ENCODE data around the gene MYBPC1. TPM values are rescaled to one million over a fixed set of nuclear protein-coding genes. Genes with fewer than 3 reads are reported as not detected.

Gene MYBPC1
- total and polyA plus RNA-seq, 5 donors from 2014 or later: not detected

DNA sequence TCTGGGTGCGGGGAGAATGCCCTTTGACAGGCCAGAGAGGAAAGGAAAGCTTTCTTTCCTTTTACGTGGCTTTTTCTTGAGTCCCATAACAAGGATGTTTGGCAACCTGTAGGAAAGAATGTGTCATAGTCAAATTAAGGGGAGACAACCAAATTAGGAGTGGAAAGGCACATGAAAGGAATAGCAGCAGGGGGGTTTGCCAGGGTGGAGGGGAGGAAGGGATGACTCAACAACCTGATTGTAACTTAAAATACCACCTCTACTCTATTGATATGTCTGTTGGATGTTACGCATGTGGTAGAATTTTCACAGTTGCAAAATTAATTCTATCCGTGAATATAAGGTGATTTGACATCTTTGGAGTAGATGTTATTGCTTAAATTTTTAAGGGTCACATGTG is 28.5 kb upstream of the MYBPC1 start:
- ATAC-seq (ENCODE audit: low read depth in 2 of 2): no peak

DNA sequence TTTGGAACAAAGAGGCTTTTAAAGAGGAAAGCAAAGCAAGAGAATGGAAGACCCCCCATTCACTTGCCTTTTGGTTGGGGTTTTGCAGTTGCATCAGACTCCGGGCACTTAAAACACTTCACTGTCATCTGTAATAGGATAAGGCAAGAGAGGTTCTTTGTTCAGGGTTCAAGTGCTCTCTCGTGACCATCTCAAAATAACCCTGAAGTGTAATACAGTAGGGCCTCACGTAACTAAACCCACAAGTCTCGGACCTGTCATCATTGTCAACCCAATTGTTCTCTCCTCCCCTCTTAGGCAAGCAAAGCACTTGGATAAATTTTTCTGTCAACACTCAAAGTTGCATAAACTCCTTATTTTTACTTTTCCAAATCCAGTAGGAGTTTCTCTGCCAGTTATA is 26.9 kb upstream of the MYBPC1 start:
- Mint-ChIP-seq H3K4me3 (no peak overlapping the region), H3K4me1 (peaks cover 0 to 6% (median 1%) of the 10 kb centered on the region in 4 donors), H3K27ac (no peak overlapping the region), H3K36me3 (no peaks in the 10 kb centered on the region), H3K27me3 (no peaks in the 10 kb centered on the region), H3K9me3 (peaks cover 0 to 4% (median 0%) of the 10 kb centered on the region in 7 donors)
- Histone ChIP-seq H3K9me3 (ENCODE audit: control insufficient read depth in 2 of 2, low read length in 2 of 2) (no peaks in the 10 kb centered on the region), H3K27me3 (ENCODE audit: control insufficient read depth, insufficient read depth, low read length) (peaks cover 2% of the 10 kb centered on the region), H3K4me1 (ENCODE audit: control insufficient read depth, insufficient read depth, low read length, poor library complexity, severe bottlenecking) (no peaks in the 10 kb centered on the region), H3K27ac (ENCODE audit: insufficient read depth, low read length, poor library complexity, severe bottlenecking) (no peak overlapping the region), H3K4me3 (ENCODE audit: low read depth, low read length) (no peak overlapping the region), H3K36me3 (ENCODE audit: control insufficient read depth, insufficient read depth, low read length) (no peaks in the 10 kb centered on the region)
- DNase-seq: no peak
- no peak for ATAC-seq (ENCODE audit: low read depth in 2 of 2)

More for the DNA sequence above, 28.5 kb upstream of the MYBPC1 start:
- Mint-ChIP-seq H3K27me3 (no peaks in the 10 kb centered on the region), H3K9me3 (peaks cover 0 to 7% (median 0%) of the 10 kb centered on the region in 7 donors), H3K36me3 (no peaks in the 10 kb centered on the region), H3K4me3 (no peak overlapping the region), H3K4me1 (peaks cover 0 to 6% (median 1%) of the 10 kb centered on the region in 4 donors), H3K27ac (no peak overlapping the region)
- H3K27me3 ChIP-seq (ENCODE audit: control insufficient read depth, insufficient read depth, low read length): peaks cover 2% of the 10 kb centered on the region
- H3K36me3 ChIP-seq (ENCODE audit: control insufficient read depth, insufficient read depth, low read length): no peaks in the 10 kb centered on the region
- no peak overlapping the region for H3K4me3 ChIP-seq (ENCODE audit: low read depth, low read length)
- no peak overlapping the region for H3K27ac ChIP-seq (ENCODE audit: insufficient read depth, low read length, poor library complexity, severe bottlenecking)
- H3K4me1 ChIP-seq (ENCODE audit: control insufficient read depth, insufficient read depth, low read length, poor library complexity, severe bottlenecking): no peaks in the 10 kb centered on the region
- DNase-seq: no peak
- no peaks in the 10 kb centered on the region for H3K9me3 ChIP-seq (ENCODE audit: control insufficient read depth in 2 of 2, low read length in 2 of 2)

DNA sequence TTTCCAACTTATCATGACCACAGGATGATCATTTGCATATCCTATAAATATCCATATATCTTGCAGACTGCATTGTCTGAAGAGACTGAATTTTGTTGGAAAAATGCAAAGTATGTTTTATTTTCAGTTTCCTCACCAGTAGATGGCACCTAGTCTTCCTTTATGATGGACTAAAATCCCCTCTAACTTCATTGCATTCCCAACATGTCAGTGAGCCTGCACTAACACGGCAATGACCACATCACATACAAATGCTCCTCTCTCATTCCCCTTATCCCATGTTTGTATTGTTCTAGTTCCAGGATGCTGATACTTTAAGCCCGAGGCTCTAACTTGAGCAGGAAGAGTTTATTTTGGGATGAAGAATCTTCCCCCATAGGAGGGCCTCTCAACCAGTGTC is 24.7 kb upstream of the MYBPC1 start:
- Histone ChIP-seq H3K4me3 (ENCODE audit: low read depth, low read length) (no peak overlapping the region), H3K4me1 (ENCODE audit: control insufficient read depth, insufficient read depth, low read length, poor library complexity, severe bottlenecking) (no peaks in the 10 kb centered on the region), H3K27me3 (ENCODE audit: control insufficient read depth, insufficient read depth, low read length) (peaks cover 2% of the 10 kb centered on the region), H3K36me3 (ENCODE audit: control insufficient read depth, insufficient read depth, low read length) (no peaks in the 10 kb centered on the region), H3K27ac (ENCODE audit: insufficient read depth, low read length, poor library complexity, severe bottlenecking) (no peak overlapping the region), H3K9me3 (ENCODE audit: control insufficient read depth in 2 of 2, low read length in 2 of 2) (no peaks in the 10 kb centered on the region)
- peaks cover 0 to 2% (median 0%) of the 10 kb centered on the region in 7 donors for H3K9me3 Mint-ChIP-seq
- no peaks in the 10 kb centered on the region for H3K36me3 Mint-ChIP-seq
- H3K27me3 Mint-ChIP-seq: no peaks in the 10 kb centered on the region
- H3K4me3 Mint-ChIP-seq: no peak overlapping the region
- DNase-seq: no peak
- H3K4me1 Mint-ChIP-seq: peaks cover 0 to 6% (median 1%) of the 10 kb centered on the region in 4 donors
- ATAC-seq (ENCODE audit: low read depth in 2 of 2): no peak
- no peak overlapping the region for H3K27ac Mint-ChIP-seq

DNA sequence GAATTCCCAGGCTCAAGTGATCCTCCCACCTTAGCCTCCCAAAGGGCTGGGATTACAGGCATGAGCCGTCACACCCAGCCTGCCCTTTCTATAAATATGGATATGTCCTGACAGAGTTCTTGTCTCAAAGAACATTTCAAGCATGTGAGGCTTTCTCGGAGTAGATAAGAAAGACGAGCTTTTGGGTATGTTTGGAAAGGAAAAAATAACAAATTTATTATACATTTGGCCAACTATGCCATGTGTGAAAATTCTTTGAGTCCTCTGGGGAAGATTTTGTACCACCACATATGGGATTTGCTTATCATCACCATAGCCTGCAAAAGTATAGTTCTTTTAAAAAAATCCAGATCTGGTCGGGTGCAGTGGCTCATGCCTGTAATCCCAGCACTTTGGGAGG is 23.7 kb upstream of the MYBPC1 start:
- Histone ChIP-seq H3K27me3 (ENCODE audit: control insufficient read depth, insufficient read depth, low read length) (peaks cover 2% of the 10 kb centered on the region), H3K4me1 (ENCODE audit: control insufficient read depth, insufficient read depth, low read length, poor library complexity, severe bottlenecking) (no peaks in the 10 kb centered on the region), H3K27ac (ENCODE audit: insufficient read depth, low read length, poor library complexity, severe bottlenecking) (no peak overlapping the region), H3K9me3 (ENCODE audit: control insufficient read depth in 2 of 2, low read length in 2 of 2) (no peaks in the 10 kb centered on the region), H3K36me3 (ENCODE audit: control insufficient read depth, insufficient read depth, low read length) (no peaks in the 10 kb centered on the region), H3K4me3 (ENCODE audit: low read depth, low read length) (no peak overlapping the region)
- Mint-ChIP-seq H3K4me3 (no peak overlapping the region), H3K27me3 (no peaks in the 10 kb centered on the region), H3K9me3 (peaks cover 0 to under 1% (median 0%) of the 10 kb centered on the region in 7 donors), H3K36me3 (no peaks in the 10 kb centered on the region), H3K4me1 (peaks cover 0 to 5% (median 1%) of the 10 kb centered on the region in 4 donors), H3K27ac (no peak overlapping the region)
- ATAC-seq (ENCODE audit: low read depth in 2 of 2): no peak
- DNase-seq: no peak

DNA sequence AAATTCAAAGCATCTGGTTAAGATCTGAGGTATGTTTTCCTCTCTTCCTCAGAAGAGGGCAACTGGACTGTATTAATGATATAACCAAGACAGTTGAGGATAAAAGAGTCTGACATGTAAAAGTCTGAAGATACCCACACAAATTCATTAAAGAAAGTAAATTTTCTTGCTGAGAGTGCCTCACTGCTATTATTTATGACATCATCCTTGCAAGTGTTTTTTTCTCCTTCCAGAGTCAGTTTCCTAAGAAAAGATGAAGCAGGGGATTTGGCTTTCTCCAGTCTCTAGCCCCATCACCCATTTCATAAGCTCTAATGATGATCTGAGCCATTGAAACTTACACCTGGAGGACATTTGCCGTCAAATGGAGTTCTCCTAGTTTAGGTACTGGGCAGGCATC is 21.0 kb upstream of the MYBPC1 start:
- ATAC-seq (ENCODE audit: low read depth in 2 of 2) (no peak), DNase-seq (no peak)
- no peak overlapping the region for H3K27ac ChIP-seq (ENCODE audit: insufficient read depth, low read length, poor library complexity, severe bottlenecking)
- Mint-ChIP-seq H3K4me1 (peaks cover 0 to 3% (median 1%) of the 10 kb centered on the region in 4 donors), H3K27me3 (no peaks in the 10 kb centered on the region), H3K4me3 (no peak overlapping the region), H3K36me3 (no peaks in the 10 kb centered on the region), H3K27ac (no peak overlapping the region), H3K9me3 (no peaks in the 10 kb centered on the region)
- no peaks in the 10 kb centered on the region for H3K27me3 ChIP-seq (ENCODE audit: control insufficient read depth, insufficient read depth, low read length)
- H3K4me1 ChIP-seq (ENCODE audit: control insufficient read depth, insufficient read depth, low read length, poor library complexity, severe bottlenecking): no peaks in the 10 kb centered on the region
- H3K4me3 ChIP-seq (ENCODE audit: low read depth, low read length): no peak overlapping the region
- H3K9me3 ChIP-seq (ENCODE audit: control insufficient read depth in 2 of 2, low read length in 2 of 2): no peaks in the 10 kb centered on the region
- H3K36me3 ChIP-seq (ENCODE audit: control insufficient read depth, insufficient read depth, low read length): no peaks in the 10 kb centered on the region

DNA sequence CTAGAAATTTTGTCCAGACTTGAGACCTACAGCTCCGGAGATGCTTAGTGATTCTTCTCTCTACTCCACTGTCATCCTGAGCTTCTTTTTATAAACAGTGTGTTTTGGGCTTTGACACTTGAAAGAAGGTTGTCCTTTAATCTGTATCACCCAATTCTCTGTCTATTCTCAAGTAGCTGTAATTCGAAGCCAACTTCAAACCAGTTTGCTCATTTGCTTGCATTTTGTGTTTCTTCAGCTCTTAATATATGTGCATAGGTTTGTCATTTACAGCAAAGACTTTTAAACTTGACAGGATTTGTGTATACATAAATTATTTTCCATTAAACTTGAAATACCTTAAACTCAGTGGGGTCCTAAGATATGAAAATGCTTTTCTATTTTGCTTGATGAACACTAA is 16.4 kb upstream of the MYBPC1 start:
- no peak overlapping the region for H3K4me3 Mint-ChIP-seq
- no peak overlapping the region for H3K27ac Mint-ChIP-seq
- no peaks in the 10 kb centered on the region for H3K4me1 Mint-ChIP-seq
- H3K9me3 Mint-ChIP-seq: peaks cover 0 to 1% (median 0%) of the 10 kb centered on the region in 7 donors
- Histone ChIP-seq H3K27me3 (ENCODE audit: control insufficient read depth, insufficient read depth, low read length) (no peaks in the 10 kb centered on the region), H3K36me3 (ENCODE audit: control insufficient read depth, insufficient read depth, low read length) (no peaks in the 10 kb centered on the region), H3K4me3 (ENCODE audit: low read depth, low read length) (no peak overlapping the region), H3K27ac (ENCODE audit: insufficient read depth, low read length, poor library complexity, severe bottlenecking) (no peak overlapping the region), H3K4me1 (ENCODE audit: control insufficient read depth, insufficient read depth, low read length, poor library complexity, severe bottlenecking) (no peaks in the 10 kb centered on the region), H3K9me3 (ENCODE audit: control insufficient read depth in 2 of 2, low read length in 2 of 2) (no peaks in the 10 kb centered on the region)
- ATAC-seq (ENCODE audit: low read depth in 2 of 2): no peak
- no peak for DNase-seq
- no peaks in the 10 kb centered on the region for H3K27me3 Mint-ChIP-seq
- no peaks in the 10 kb centered on the region for H3K36me3 Mint-ChIP-seq

DNA sequence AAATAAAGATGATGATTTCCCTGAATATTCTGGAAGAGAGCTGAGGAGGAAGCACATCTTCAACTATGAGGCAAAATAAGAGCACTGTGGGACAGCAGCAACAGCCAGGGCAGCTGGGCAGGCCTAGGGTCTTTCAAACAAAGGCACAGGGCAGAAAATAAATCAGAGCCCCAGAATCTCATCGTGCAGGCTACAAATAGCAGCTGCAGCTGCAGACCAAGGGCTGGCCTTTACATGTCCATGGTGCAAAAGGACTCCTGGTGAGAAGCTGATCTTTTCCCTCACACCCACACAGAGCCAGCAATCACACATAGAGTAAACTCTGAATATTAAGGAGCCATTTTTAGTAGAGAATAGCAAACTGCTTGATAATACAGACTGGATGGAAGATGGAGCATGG is 13.6 kb upstream of the MYBPC1 start:
- Histone ChIP-seq H3K4me3 (ENCODE audit: low read depth, low read length) (no peak overlapping the region), H3K27ac (ENCODE audit: insufficient read depth, low read length, poor library complexity, severe bottlenecking) (no peak overlapping the region), H3K4me1 (ENCODE audit: control insufficient read depth, insufficient read depth, low read length, poor library complexity, severe bottlenecking) (no peaks in the 10 kb centered on the region), H3K9me3 (ENCODE audit: control insufficient read depth in 2 of 2, low read length in 2 of 2) (no peaks in the 10 kb centered on the region), H3K36me3 (ENCODE audit: control insufficient read depth, insufficient read depth, low read length) (no peaks in the 10 kb centered on the region), H3K27me3 (ENCODE audit: control insufficient read depth, insufficient read depth, low read length) (no peaks in the 10 kb centered on the region)
- no peak for ATAC-seq (ENCODE audit: low read depth in 2 of 2)
- DNase-seq: no peak
- no peak overlapping the region for H3K27ac Mint-ChIP-seq
- H3K36me3 Mint-ChIP-seq: no peaks in the 10 kb centered on the region
- peaks cover 0 to 1% (median 0%) of the 10 kb centered on the region in 7 donors for H3K9me3 Mint-ChIP-seq
- no peaks in the 10 kb centered on the region for H3K27me3 Mint-ChIP-seq
- no peaks in the 10 kb centered on the region for H3K4me1 Mint-ChIP-seq
- H3K4me3 Mint-ChIP-seq: peak overlapping the region in 1 of 4 donors; percentile 73

DNA sequence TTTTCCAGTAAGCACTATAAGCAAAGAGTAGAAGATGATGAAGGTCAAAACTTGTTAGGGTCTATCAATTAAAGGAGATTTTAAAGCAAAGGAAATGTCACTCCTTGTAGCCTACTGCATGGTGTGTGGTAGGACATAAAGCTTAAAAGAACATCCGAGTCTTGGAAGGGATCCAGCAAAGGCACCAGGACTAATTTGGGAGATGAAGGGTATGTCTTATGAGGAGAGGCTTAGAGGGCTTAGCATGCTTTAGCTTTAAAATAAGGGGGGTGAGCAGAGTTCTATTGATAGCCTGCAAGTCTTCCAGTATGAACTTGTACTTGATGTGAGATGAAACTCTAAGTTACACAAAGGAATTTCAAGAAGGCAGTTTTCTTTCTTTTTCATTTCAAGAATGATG is 11.8 kb upstream of the MYBPC1 start:
- peaks cover 0 to 1% (median 0%) of the 10 kb centered on the region in 7 donors for H3K9me3 Mint-ChIP-seq
- H3K36me3 Mint-ChIP-seq: no peaks in the 10 kb centered on the region
- no peak overlapping the region for H3K4me3 Mint-ChIP-seq
- H3K36me3 ChIP-seq (ENCODE audit: control insufficient read depth, insufficient read depth, low read length): no peaks in the 10 kb centered on the region
- H3K27ac ChIP-seq (ENCODE audit: insufficient read depth, low read length, poor library complexity, severe bottlenecking): no peak overlapping the region
- no peaks in the 10 kb centered on the region for H3K27me3 Mint-ChIP-seq
- no peak overlapping the region for H3K27ac Mint-ChIP-seq
- no peak overlapping the region for H3K4me3 ChIP-seq (ENCODE audit: low read depth, low read length)
- no peaks in the 10 kb centered on the region for H3K4me1 Mint-ChIP-seq
- no peaks in the 10 kb centered on the region for H3K9me3 ChIP-seq (ENCODE audit: control insufficient read depth in 2 of 2, low read length in 2 of 2)
- no peak for ATAC-seq (ENCODE audit: low read depth in 2 of 2)
- H3K27me3 ChIP-seq (ENCODE audit: control insufficient read depth, insufficient read depth, low read length): no peaks in the 10 kb centered on the region
- H3K4me1 ChIP-seq (ENCODE audit: control insufficient read depth, insufficient read depth, low read length, poor library complexity, severe bottlenecking): no peaks in the 10 kb centered on the region
- DNase-seq: no peak
